Upper lobe of left lung (tissue), 6 donors: ENCODE results near the gene KRTAP12-4. TPM values are rescaled to one million over a fixed set of nuclear protein-coding genes. Genes with fewer than 3 reads are reported as not detected.

ENCODE experiments used
- ATAC-seq, 2 donors: fragments of 200-7000 bp; cut with Tn5 transposase; one replicate each; pipeline ENCODE4 v1.9.1; 2022; ENCODE audit warnings: mild to moderate bottlenecking in 2 of 2, moderate library complexity in 2 of 2; ENCODE audit not compliant: low FRiP score in 2 of 2
- DNase-seq, 2 donors: peaks; one replicate each; pipeline ENCODE4 v3.0.0-alpha.2; 2019 to 2020
- H3K27ac ChIP-seq, 4 donors: fragments of 200-600 bp; sonication (generic); one replicate each; pipeline ENCODE4 v1.5.1; 2016 to 2019
- H3K27me3 ChIP-seq, 4 donors: fragments of 200-600 bp; sonication (generic); one replicate each; pipeline ENCODE4 v1.5.1; 2017 to 2019
- H3K36me3 ChIP-seq, 4 donors: fragments of 200-600 bp; sonication (generic); one replicate each; pipeline ENCODE4 v1.5.1; 2016 to 2019
- H3K4me1 ChIP-seq, 4 donors: fragments of 200-600 bp; sonication (generic); one replicate each; pipeline ENCODE4 v1.5.1; 2018 to 2019
- H3K4me3 ChIP-seq, 4 donors: fragments of 200-600 bp; sonication (generic); one replicate each; pipeline ENCODE4 v1.5.1; 2017 to 2019; ENCODE audit warnings: mild to moderate bottlenecking in 2 of 4, moderate library complexity in 1 of 4
- H3K9me3 ChIP-seq, 4 donors: fragments of 200-600 bp; sonication (generic); one replicate each; pipeline ENCODE4 v1.5.1; 2018 to 2019
- CTCF ChIP-seq, 6 experiments: fragments of 450-650 bp in 4 of 6; fragments of 200-600 bp in 2 of 6; sonication (generic) in 2 of 6; IDR thresholded peaks; one replicate each; pipeline ENCODE4 v1.5.1; 2016 to 2019; ENCODE audit warnings: antibody characterized with exemption in 6 of 6
- EP300 ChIP-seq, 4 donors: sonication (generic); formaldehyde crosslinking; IDR thresholded peaks; one replicate each; pipeline ENCODE4 v1.5.1; 2017; ENCODE audit warnings: antibody characterized with exemption in 4 of 4, control low read depth in 2 of 4
- POLR2A ChIP-seq, 4 donors: fragments of 450-650 bp; IDR thresholded peaks; one replicate each; pipeline ENCODE4 v1.5.1; 2016 to 2017; ENCODE audit warnings: antibody characterized with exemption in 4 of 4, mild to moderate bottlenecking in 2 of 4
- POLR2AphosphoS5 ChIP-seq, 2 donors: sonication (generic); formaldehyde crosslinking; IDR thresholded peaks; one replicate each; pipeline ENCODE4 v1.5.1; 2017; ENCODE audit warnings: antibody characterized with exemption in 2 of 2
- WGBS, 2 donors: methylation state at CpG; one replicate each; pipeline ENCODE4 v1.1.5; 2017 to 2018; 5-methylcytosine and 5-hydroxymethylcytosine counted together
- total RNA-seq, 6 donors: library from RNA; depleted of rRNA in 4 of 6; stranded (reverse); fragments of >200 nt in 4 of 6; gene quantifications; one replicate each; pipeline versions ENCODE4 v1.1.0 to v1.2.1, GENCODE V29; 2016 to 2021
- donor health status: DM: no; HTN: no; CAD: no; lungs with moderate emphysema.
- donor health status: DM: no; HTN: yes; CAD: no; lungs with severe emphysema.

Gene KRTAP12-4
- total RNA-seq, 6 donors from 2014 or later = not detected

GRCh38 chr21:44626673-44627143 is 27.8 kb downstream of the KRTAP12-4 start, which contains the start of gene KRTAP10-9:
KRTAP10-9 (plus strand) TSS chr21:44627093; CDS start chr21:44627172, 79 bp downstream.
- TF ChIP-seq EP300 (IDR thresholded peaks at IDR 0.05) (no peak), POLR2A (IDR thresholded peaks at IDR 0.05) (no peak), CTCF (IDR thresholded peaks at IDR 0.05) (no peak), POLR2AphosphoS5 (IDR thresholded peaks at IDR 0.05) (no peak)
- Histone ChIP-seq H3K27me3 (no peaks in the 10 kb centered on the region), H3K4me3 (no peak within 1 kb of the TSS), H3K9me3 (peaks cover 7 to 19% (median 13%) of the 10 kb centered on the region in 4 donors), H3K4me1 (no peaks in the 10 kb centered on the region), H3K36me3 (no peaks in the 10 kb centered on the region), H3K27ac (no peak within 1 kb of the TSS)
- WGBS, 2 donors = 64 to 69% methylated on average over 2 to 7 of the region's 7 CpGs
- DNase-seq = no peak
- ATAC-seq = no peak

- Histone ChIP-seq H3K36me3 (no peaks in the 10 kb centered on the region), H3K9me3 (peaks cover 7 to 15% (median 10%) of the 10 kb centered on the region in 4 donors), H3K27me3 (no peaks in the 10 kb centered on the region), H3K4me3 (no peak overlapping the region), H3K4me1 (no peaks in the 10 kb centered on the region), H3K27ac (no peak overlapping the region)
- DNase-seq (peak in 1 of 2 donors; percentile 39), ATAC-seq (no peak)
- 67 to 81% methylated on average over 4 to 10 of the region's 10 CpGs for WGBS, 2 donors
- TF ChIP-seq EP300 (IDR thresholded peaks at IDR 0.05) = no peak
- no peak for TF ChIP-seq CTCF (IDR thresholded peaks at IDR 0.05)
- no peak for TF ChIP-seq POLR2AphosphoS5 (IDR thresholded peaks at IDR 0.05)
- no peak for TF ChIP-seq POLR2A (IDR thresholded peaks at IDR 0.05)
These were observed 28.2 kb downstream of the KRTAP12-4 start for GRCh38 chr21:44626262-44626661.

DNA sequence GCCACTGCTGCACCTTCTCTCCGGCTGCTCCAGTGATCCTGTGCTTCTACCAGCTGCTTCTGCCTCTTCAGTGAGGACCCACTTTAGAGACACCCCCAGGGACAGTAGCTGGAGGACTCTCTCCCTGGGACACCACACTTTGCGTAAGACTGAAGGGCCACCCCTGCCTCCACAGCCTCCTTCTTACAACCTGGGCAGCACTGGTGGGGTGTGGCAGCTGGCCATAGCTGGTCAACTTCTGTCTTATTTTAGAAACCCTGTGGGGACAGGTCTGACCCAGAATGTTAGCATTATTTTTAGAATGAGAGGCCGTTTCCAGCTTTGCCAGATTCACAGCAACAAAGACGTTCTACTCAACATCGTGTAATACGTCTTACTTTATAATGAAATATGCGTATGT is 28.7 kb downstream of the KRTAP12-4 start:
- WGBS, 2 donors = 91 to 92% methylated on average over 6 to 7 of the region's 7 CpGs
- Histone ChIP-seq H3K27ac (no peak overlapping the region), H3K36me3 (no peaks in the 10 kb centered on the region), H3K4me3 (no peak overlapping the region), H3K9me3 (peaks cover 5 to 13% (median 8%) of the 10 kb centered on the region in 4 donors), H3K4me1 (no peaks in the 10 kb centered on the region), H3K27me3 (no peaks in the 10 kb centered on the region)
- no peak for TF ChIP-seq CTCF (IDR thresholded peaks at IDR 0.05)
- TF ChIP-seq POLR2A (IDR thresholded peaks at IDR 0.05) = no peak
- no peak for TF ChIP-seq POLR2AphosphoS5 (IDR thresholded peaks at IDR 0.05)
- TF ChIP-seq EP300 (IDR thresholded peaks at IDR 0.05) = no peak
- no peak for ATAC-seq
- DNase-seq = no peak

- H3K9me3 ChIP-seq = peaks cover 5 to 13% (median 8%) of the 10 kb centered on the region in 4 donors
- DNase-seq = no peak
- H3K27ac ChIP-seq = no peak overlapping the region
- TF ChIP-seq POLR2AphosphoS5 (IDR thresholded peaks at IDR 0.05) = no peak
- no peak for TF ChIP-seq EP300 (IDR thresholded peaks at IDR 0.05)
- TF ChIP-seq CTCF (IDR thresholded peaks at IDR 0.05) = no peak
- no peak for TF ChIP-seq POLR2A (IDR thresholded peaks at IDR 0.05)
- no peaks in the 10 kb centered on the region for H3K4me1 ChIP-seq
- no peaks in the 10 kb centered on the region for H3K27me3 ChIP-seq
- H3K36me3 ChIP-seq = no peaks in the 10 kb centered on the region
- no peak for ATAC-seq
- no peak overlapping the region for H3K4me3 ChIP-seq
These were observed 30.9 kb downstream of the KRTAP12-4 start for GRCh38 chr21:44623575-44623974.

- no peak for TF ChIP-seq EP300 (IDR thresholded peaks at IDR 0.05)
- no peak for TF ChIP-seq CTCF (IDR thresholded peaks at IDR 0.05)
- no peak for TF ChIP-seq POLR2AphosphoS5 (IDR thresholded peaks at IDR 0.05)
- no peak for TF ChIP-seq POLR2A (IDR thresholded peaks at IDR 0.05)
- Histone ChIP-seq H3K4me3 (no peak overlapping the region), H3K27ac (no peak overlapping the region), H3K36me3 (no peaks in the 10 kb centered on the region), H3K4me1 (no peaks in the 10 kb centered on the region), H3K9me3 (peaks cover 5 to 13% (median 8%) of the 10 kb centered on the region in 4 donors), H3K27me3 (no peaks in the 10 kb centered on the region)
- ATAC-seq = no peak
- DNase-seq = no peak
- 85 to 94% methylated on average over 6 of the region's 6 CpGs for WGBS, 2 donors
These were observed 34.6 kb downstream of the KRTAP12-4 start for GRCh38 chr21:44619886-44620285.
